T-cell (primary cell): ENCODE results near the gene HDAC1. TPM values are rescaled to one million over a fixed set of nuclear protein-coding genes. Genes with fewer than 3 reads are reported as not detected.

ENCODE experiments used
- ATAC-seq, 4 experiments: fragments of 200-7000 bp in 3 of 4; fragments of 150-1000 bp in 1 of 4; cut with Tn5 transposase; replicated peaks in 1 of 4; 1 replicate in 3 of 4; 2 replicates in 1 of 4; pipeline ENCODE4 v1.10.0; 2021; ENCODE audit warnings: moderate library complexity in 3 of 4, mild to moderate bottlenecking in 2 of 4, moderate number of reproducible peaks in 1 of 4
- CTCF ChIA-PET, 2 donors: fragments of 300-600 bp; sonication (Branson Sonifier 250); formaldehyde crosslinking; loops; one replicate each; lab custom pipeline; 2022; ENCODE audit warnings: antibody characterized with exemption in 2 of 2; lab: Charles Lee
- POLR2A ChIA-PET, 2 donors: fragments of 300-600 bp; sonication (Branson Sonifier 250); formaldehyde crosslinking; loops; one replicate each; lab custom pipeline; 2022; ENCODE audit warnings: antibody characterized with exemption in 2 of 2; lab: Charles Lee
- DNase-seq, 35 experiments: peaks; one replicate each; pipeline versions ENCODE4 v3.0.0 to v3.0.0-alpha.2; 2013 to 2023
- H3K27ac ChIP-seq: one replicate; pipeline ENCODE4 v1.5.1; 2013; ENCODE audit warnings: low read length
- H3K27me3 ChIP-seq, 2 experiments: replicated peaks in 1 of 2; 1 replicate in 1 of 2; 2 replicates in 1 of 2; pipeline versions ENCODE4 v1.6.1 to v1.7.0; 2013; ENCODE audit warnings: low read length in 1 of 2, mixed read lengths in 1 of 2; ENCODE audit not compliant: control insufficient read depth in 2 of 2, insufficient read depth in 2 of 2; ENCODE audit errors: extremely low read depth in 1 of 2
- H3K36me3 ChIP-seq, 2 donors: 1 replicate in 1 of 2; 2 replicates in 1 of 2; pipeline versions ENCODE4 v1.6.1 to v1.7.0; 2013; ENCODE audit warnings: low read length in 1 of 2; ENCODE audit not compliant: control insufficient read depth in 2 of 2, insufficient read depth in 1 of 2; ENCODE audit errors: extremely low read depth in 1 of 2
- H3K4me1 ChIP-seq, 2 experiments: 1 replicate in 1 of 2; 2 replicates in 1 of 2; pipeline versions ENCODE4 v1.6.1 to v1.7.0; 2013; ENCODE audit warnings: low read length in 2 of 2, mixed read lengths in 1 of 2; ENCODE audit not compliant: insufficient read depth in 2 of 2, control insufficient read depth in 1 of 2; ENCODE audit errors: extremely low read depth in 1 of 2
- H3K4me3 ChIP-seq, 2 donors: 1 replicate in 1 of 2; 2 replicates in 1 of 2; pipeline versions ENCODE4 v1.5.1 to v1.7.0; 2013; ENCODE audit warnings: mild to moderate bottlenecking in 2 of 2, low read length in 1 of 2, moderate library complexity in 1 of 2; ENCODE audit not compliant: control insufficient read depth in 1 of 2; ENCODE audit errors: extremely low read depth in 1 of 2
- H3K9me3 ChIP-seq: 2 replicates; pipeline ENCODE4 v1.7.0; 2013
- H3K27ac Mint-ChIP-seq, 2 donors: one replicate each; pipeline ENCODE4 v1.8.0; 2020 to 2021; ENCODE audit warnings: mild to moderate bottlenecking in 2 of 2, mixed read lengths in 2 of 2
- H3K27me3 Mint-ChIP-seq, 2 donors: one replicate each; pipeline ENCODE4 v1.8.0; 2021 to 2022; ENCODE audit warnings: mixed read lengths in 2 of 2
- H3K36me3 Mint-ChIP-seq: one replicate; pipeline ENCODE4 v1.8.0; 2021; ENCODE audit warnings: mixed read lengths
- H3K4me1 Mint-ChIP-seq, 3 donors: one replicate each; pipeline ENCODE4 v1.8.0; 2020 to 2022; ENCODE audit warnings: mixed read lengths in 3 of 3, mild to moderate bottlenecking in 1 of 3
- H3K4me3 Mint-ChIP-seq, 3 donors: one replicate each; pipeline ENCODE4 v1.8.0; 2020 to 2022; ENCODE audit warnings: mild to moderate bottlenecking in 3 of 3, mixed read lengths in 3 of 3, moderate library complexity in 3 of 3
- H3K9me3 Mint-ChIP-seq, 3 donors: one replicate each; pipeline ENCODE4 v1.8.0; 2020 to 2022; ENCODE audit warnings: mixed read lengths in 3 of 3
- WGBS: methylation state at CpG from one replicate; pipeline ENCODE4 v1.1.5; 2013; ENCODE audit warnings: missing lambda C conversion rate; ENCODE audit not compliant: insufficient coverage; 5-methylcytosine and 5-hydroxymethylcytosine counted together
- total RNA-seq, 35 experiments: library from RNA in 6 of 35; stranded (reverse) in 6 of 35; fragments of 120-200 nt in 1 of 35; gene quantifications; one replicate each; pipeline versions ENCODE4 v1.2.1 to v1.2.4 and lab custom pipeline; 2013 to 2026

Gene HDAC1
- total RNA-seq, 5 donors from 2014 or later (not counting 1 experiment from before 2014, with no cell fraction given) = 117 to 153 (median 142) TPM

GRCh38 chr1:32341971-32342370, 50.1 kb downstream of the HDAC1 start:
- Mint-ChIP-seq H3K9me3 (no peaks in the 10 kb centered on the region), H3K27me3 (no peaks in the 10 kb centered on the region), H3K4me1 (peaks cover 31 to 50% (median 38%) of the 10 kb centered on the region in 3 donors), H3K36me3 (no peaks in the 10 kb centered on the region), H3K27ac (no peak overlapping the region), H3K4me3 (no peak overlapping the region)
- H3K4me3 ChIP-seq = no peak overlapping the region
- no peak for DNase-seq
- no peaks in the 10 kb centered on the region for H3K9me3 ChIP-seq
- WGBS = 83% methylated on average over 5 of the region's 5 CpGs
- H3K36me3 ChIP-seq = no peaks in the 10 kb centered on the region
- H3K27ac ChIP-seq = no peak overlapping the region
- ChIA-PET CTCF (interaction anchor here (0.5 to 0.6 kb wide), 2 partner anchors 51 to 92 kb away, joined by 4 read pairs; no protein-coding TSS in a partner anchor), POLR2A (interaction anchor here in 1 of 2 donors (0.6 kb wide), 1 partner anchor 104 kb away, joined by 3 read pairs; no protein-coding TSS in a partner anchor)
- peaks cover 0 to 8% of the 10 kb centered on the region in 2 experiments for H3K27me3 ChIP-seq
- no peak for ATAC-seq
- peaks cover 4 to 28% of the 10 kb centered on the region in 2 experiments for H3K4me1 ChIP-seq

GRCh38 chr1:32342704-32343103, 50.8 kb downstream of the HDAC1 start:
- Histone ChIP-seq H3K36me3 (no peaks in the 10 kb centered on the region), H3K27me3 (peaks cover 0 to 8% of the 10 kb centered on the region in 2 experiments), H3K9me3 (no peaks in the 10 kb centered on the region), H3K4me3 (no peak overlapping the region), H3K27ac (no peak overlapping the region), H3K4me1 (peaks cover under 1 to 20% of the 10 kb centered on the region in 2 experiments)
- POLR2A ChIA-PET = interaction anchor here (0.6 to 0.7 kb wide), 2 partner anchors 11 to 186 kb away, joined by 3 to 6 read pairs; no protein-coding TSS in a partner anchor
- no peaks in the 10 kb centered on the region for H3K27me3 Mint-ChIP-seq
- 94% methylated on average over 6 of the region's 10 CpGs for WGBS
- no peaks in the 10 kb centered on the region for H3K9me3 Mint-ChIP-seq
- H3K36me3 Mint-ChIP-seq = no peaks in the 10 kb centered on the region
- CTCF ChIA-PET = no interaction called here
- H3K4me3 Mint-ChIP-seq = no peak overlapping the region
- peaks cover 24 to 43% (median 30%) of the 10 kb centered on the region in 3 donors for H3K4me1 Mint-ChIP-seq
- no peak overlapping the region for H3K27ac Mint-ChIP-seq
- DNase-seq (no peak), ATAC-seq (no peak)

- Histone ChIP-seq H3K27ac (no peak overlapping the region), H3K27me3 (peaks cover 0 to 3% of the 10 kb centered on the region in 2 experiments), H3K4me1 (peaks cover 2 to 31% of the 10 kb centered on the region in 2 experiments), H3K36me3 (no peaks in the 10 kb centered on the region), H3K9me3 (no peaks in the 10 kb centered on the region), H3K4me3 (no peak overlapping the region)
- peak overlapping the region; percentile 44 to 83 for H3K27ac Mint-ChIP-seq
- DNase-seq = peak in 21 of 35 experiments; percentile 24 to 55 (median 39)
- no peaks in the 10 kb centered on the region for H3K27me3 Mint-ChIP-seq
- peak overlapping the region in 1 of 3 donors; percentile 40 for H3K4me3 Mint-ChIP-seq
- H3K4me1 Mint-ChIP-seq = peaks cover 39 to 55% (median 42%) of the 10 kb centered on the region in 3 donors
- 3% methylated on average over 4 of the region's 8 CpGs for WGBS
- peak in 3 of 4 experiments; percentile 78 to 83 (median 78) for ATAC-seq
- no peaks in the 10 kb centered on the region for H3K36me3 Mint-ChIP-seq
- POLR2A ChIA-PET = interaction anchor here (0.6 kb wide), 3 partner anchors 49 to 89 kb away, joined by 3 to 4 read pairs (median 4); partner anchors contain the start of gene BSDC1 (in 1 of the 2)
- H3K9me3 Mint-ChIP-seq = no peaks in the 10 kb centered on the region
- CTCF ChIA-PET = interaction anchor here in 1 of 2 donors (0.6 to 0.7 kb wide), 4 partner anchors 9 to 211 kb away, joined by 4 to 5 read pairs (median 4); partner anchors contain the start of gene MARCKSL1
Measured at GRCh38 chr1:32345289-32345827, 53.5 kb downstream of the HDAC1 start.

- Mint-ChIP-seq H3K4me3 (no peak overlapping the region), H3K4me1 (peaks cover 46 to 61% (median 50%) of the 10 kb centered on the region in 3 donors), H3K27me3 (no peaks in the 10 kb centered on the region), H3K36me3 (no peaks in the 10 kb centered on the region), H3K9me3 (no peaks in the 10 kb centered on the region), H3K27ac (peak overlapping the region in 1 of 2 donors; percentile 56)
- ChIA-PET POLR2A (no interaction called here), CTCF (interaction anchor here in 1 of 2 donors (0.6 kb wide), 1 partner anchor 172 kb away, joined by 3 read pairs; no protein-coding TSS in a partner anchor)
- DNase-seq (no peak), ATAC-seq (no peak)
- H3K4me3 ChIP-seq = no peak overlapping the region
- no peaks in the 10 kb centered on the region for H3K36me3 ChIP-seq
- no peaks in the 10 kb centered on the region for H3K9me3 ChIP-seq
- H3K27ac ChIP-seq = no peak overlapping the region
- peaks cover 2 to 39% of the 10 kb centered on the region in 2 experiments for H3K4me1 ChIP-seq
- WGBS = 98% methylated on average over 7 of the region's 9 CpGs
- peaks cover 0 to 3% of the 10 kb centered on the region in 2 experiments for H3K27me3 ChIP-seq
Measured at GRCh38 chr1:32346532-32347157, 54.8 kb downstream of the HDAC1 start.

- H3K27me3 Mint-ChIP-seq = no peaks in the 10 kb centered on the region
- Histone ChIP-seq H3K4me1 (peaks cover 6 to 49% of the 10 kb centered on the region in 2 experiments), H3K27ac (no peak overlapping the region), H3K9me3 (no peaks in the 10 kb centered on the region), H3K27me3 (peaks cover 0 to 3% of the 10 kb centered on the region in 2 experiments), H3K36me3 (peaks cover 0 to 4% of the 10 kb centered on the region in 2 donors), H3K4me3 (no peak overlapping the region)
- DNase-seq = no peak
- H3K9me3 Mint-ChIP-seq = no peaks in the 10 kb centered on the region
- ATAC-seq = no peak
- H3K4me1 Mint-ChIP-seq = peaks cover 54 to 71% (median 67%) of the 10 kb centered on the region in 3 donors
- peak overlapping the region; percentile 69 to 80 for H3K27ac Mint-ChIP-seq
- CTCF ChIA-PET = no interaction called here
- no peaks in the 10 kb centered on the region for H3K36me3 Mint-ChIP-seq
- POLR2A ChIA-PET = no interaction called here
- H3K4me3 Mint-ChIP-seq = peak overlapping the region in 2 of 3 donors; percentile 6 to 70
- WGBS = 100% methylated on average over 1 of the region's 8 CpGs
Measured at GRCh38 chr1:32349211-32349708, 57.4 kb downstream of the HDAC1 start.
